ENCODE measurements around the gene TNFSF4. TPM values are rescaled to one million over a fixed set of nuclear protein-coding genes. Genes with fewer than 3 reads are reported as not detected.

TNFSF4 gene
- total RNA-seq, 2 donors from 2014 or later = 3.3 to 6.2 TPM

GRCh38 chr1:173139706-173140105, 67.4 kb downstream of the TNFSF4 start:
- Histone ChIP-seq H3K27me3 (ENCODE audit: control insufficient read depth, insufficient read depth, low read length, poor library complexity, severe bottlenecking) (no peaks in the 10 kb centered on the region), H3K27ac (ENCODE audit: low read depth, low read length) (no peak overlapping the region), H3K9me3 (ENCODE audit: control insufficient read depth, low read length) (no peaks in the 10 kb centered on the region), H3K9ac (ENCODE audit: extremely low read depth, low read length, poor library complexity, severe bottlenecking) (no peak overlapping the region), H3K4me1 (ENCODE audit: control insufficient read depth, insufficient read depth, low read length) (no peaks in the 10 kb centered on the region), H3K36me3 (ENCODE audit: control insufficient read depth, insufficient read depth, low read length) (no peaks in the 10 kb centered on the region), H3K4me3 (ENCODE audit: low read length) (no peak overlapping the region)
- no peaks in the 10 kb centered on the region for H3K27me3 Mint-ChIP-seq (ENCODE audit: insufficient read depth)
- H3K27ac Mint-ChIP-seq = no peak overlapping the region
- H3K9me3 Mint-ChIP-seq = no peaks in the 10 kb centered on the region
- TF ChIP-seq, protein P1, sequence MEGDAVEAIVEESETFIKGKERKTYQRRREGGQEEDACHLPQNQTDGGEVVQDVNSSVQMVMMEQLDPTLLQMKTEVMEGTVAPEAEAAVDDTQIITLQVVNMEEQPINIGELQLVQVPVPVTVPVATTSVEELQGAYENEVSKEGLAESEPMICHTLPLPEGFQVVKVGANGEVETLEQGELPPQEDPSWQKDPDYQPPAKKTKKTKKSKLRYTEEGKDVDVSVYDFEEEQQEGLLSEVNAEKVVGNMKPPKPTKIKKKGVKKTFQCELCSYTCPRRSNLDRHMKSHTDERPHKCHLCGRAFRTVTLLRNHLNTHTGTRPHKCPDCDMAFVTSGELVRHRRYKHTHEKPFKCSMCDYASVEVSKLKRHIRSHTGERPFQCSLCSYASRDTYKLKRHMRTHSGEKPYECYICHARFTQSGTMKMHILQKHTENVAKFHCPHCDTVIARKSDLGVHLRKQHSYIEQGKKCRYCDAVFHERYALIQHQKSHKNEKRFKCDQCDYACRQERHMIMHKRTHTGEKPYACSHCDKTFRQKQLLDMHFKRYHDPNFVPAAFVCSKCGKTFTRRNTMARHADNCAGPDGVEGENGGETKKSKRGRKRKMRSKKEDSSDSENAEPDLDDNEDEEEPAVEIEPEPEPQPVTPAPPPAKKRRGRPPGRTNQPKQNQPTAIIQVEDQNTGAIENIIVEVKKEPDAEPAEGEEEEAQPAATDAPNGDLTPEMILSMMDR (conservative IDR thresholded peaks at IDR 0.05) = no peak
- DNase-seq = no peak
- no peaks in the 10 kb centered on the region for H3K36me3 Mint-ChIP-seq (ENCODE audit: low read depth)
- no peaks in the 10 kb centered on the region for H3K4me1 Mint-ChIP-seq
- H3K4me3 Mint-ChIP-seq = no peak overlapping the region
- 82 to 92% methylated on average over 2 to 3 of the region's 3 CpGs for WGBS, 2 experiments (ENCODE audit: insufficient coverage in 1 of 2, insufficient read length in 1 of 2)

DNA sequence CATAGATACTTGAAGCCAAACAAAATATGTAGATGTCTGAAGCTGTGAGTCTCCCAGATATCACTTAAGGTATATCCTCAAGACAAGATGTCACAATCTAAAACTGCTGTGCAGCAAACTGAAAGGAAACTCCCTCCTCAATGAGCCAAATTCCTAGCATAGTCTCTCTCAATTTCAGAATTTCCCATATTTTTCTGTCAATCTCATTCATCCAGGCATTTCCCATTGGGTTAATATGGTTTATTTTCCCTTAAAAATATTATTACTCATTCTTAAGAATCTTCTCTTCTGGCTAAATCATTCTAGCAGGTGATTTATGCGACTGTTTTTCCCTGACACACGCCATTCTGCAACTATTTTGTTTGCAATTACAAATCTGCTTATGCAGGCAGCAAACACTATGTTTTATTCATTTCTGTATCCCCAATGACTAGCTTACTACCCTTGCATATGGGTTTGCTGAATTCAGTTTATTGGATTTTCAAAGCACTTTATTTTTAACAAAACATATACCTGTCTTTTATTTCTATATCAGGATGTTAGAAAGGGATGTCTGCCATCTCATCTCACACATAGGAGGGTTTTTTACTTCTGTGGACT, 69.9 kb downstream of the TNFSF4 start:
- Mint-ChIP-seq H3K36me3 (ENCODE audit: low read depth) (no peaks in the 10 kb centered on the region), H3K27ac (no peak overlapping the region)
- TF ChIP-seq, protein P1 (conservative IDR thresholded peaks at IDR 0.05) = no peak

GRCh38 chr1:173134800-173135199, 72.3 kb downstream of the TNFSF4 start:
- Histone ChIP-seq H3K36me3 (ENCODE audit: control insufficient read depth, insufficient read depth, low read length) (no peaks in the 10 kb centered on the region), H3K9me3 (ENCODE audit: control insufficient read depth, low read length) (no peaks in the 10 kb centered on the region), H3K4me1 (ENCODE audit: control insufficient read depth, insufficient read depth, low read length) (no peaks in the 10 kb centered on the region), H3K27me3 (ENCODE audit: control insufficient read depth, insufficient read depth, low read length, poor library complexity, severe bottlenecking) (no peaks in the 10 kb centered on the region), H3K9ac (ENCODE audit: extremely low read depth, low read length, poor library complexity, severe bottlenecking) (no peak overlapping the region), H3K27ac (ENCODE audit: low read depth, low read length) (no peak overlapping the region), H3K4me3 (ENCODE audit: low read length) (no peak overlapping the region)
- Mint-ChIP-seq H3K36me3 (ENCODE audit: low read depth) (no peaks in the 10 kb centered on the region), H3K27me3 (ENCODE audit: insufficient read depth) (no peaks in the 10 kb centered on the region), H3K4me3 (no peak overlapping the region), H3K27ac (no peak overlapping the region), H3K4me1 (no peaks in the 10 kb centered on the region), H3K9me3 (no peaks in the 10 kb centered on the region)
- WGBS, 2 experiments (ENCODE audit: insufficient coverage in 1 of 2, insufficient read length in 1 of 2) = 92 to 94% methylated on average over 5 of the region's 5 CpGs
- DNase-seq = no peak
- TF ChIP-seq, protein P1 (conservative IDR thresholded peaks at IDR 0.05) = no peak

More for the DNA sequence above, 69.9 kb downstream of the TNFSF4 start:
- H3K27ac ChIP-seq (ENCODE audit: low read depth, low read length) = no peak overlapping the region
- H3K9ac ChIP-seq (ENCODE audit: extremely low read depth, low read length, poor library complexity, severe bottlenecking) = no peak overlapping the region
- Mint-ChIP-seq H3K4me3 (no peak overlapping the region), H3K9me3 (no peaks in the 10 kb centered on the region), H3K4me1 (no peaks in the 10 kb centered on the region), H3K27me3 (ENCODE audit: insufficient read depth) (no peaks in the 10 kb centered on the region)
- H3K4me3 ChIP-seq (ENCODE audit: low read length) = no peak overlapping the region
- WGBS, 2 experiments (ENCODE audit: insufficient coverage in 1 of 2, insufficient read length in 1 of 2) = 92% methylated on average over 2 of the region's 2 CpGs; no CpG with 5 or more reads in 1 of the 2 experiments
- H3K27me3 ChIP-seq (ENCODE audit: control insufficient read depth, insufficient read depth, low read length, poor library complexity, severe bottlenecking) = no peaks in the 10 kb centered on the region
- no peaks in the 10 kb centered on the region for H3K36me3 ChIP-seq (ENCODE audit: control insufficient read depth, insufficient read depth, low read length)
- H3K9me3 ChIP-seq (ENCODE audit: control insufficient read depth, low read length) = no peaks in the 10 kb centered on the region
- H3K4me1 ChIP-seq (ENCODE audit: control insufficient read depth, insufficient read depth, low read length) = no peaks in the 10 kb centered on the region
- DNase-seq = no peak
